ENCODE results near the gene PPP4R3B.

PPP4R3B gene

GRCh38 chr2:55519938-55520885, 97.2 kb downstream of the PPP4R3B start:
- TF ChIP-seq POLR2A (IDR thresholded peaks at IDR 0.05; ENCODE audit: extremely low read depth, insufficient read length) (no peak), MYC (IDR thresholded peaks at IDR 0.05; ENCODE audit: low read depth, low read length) (no peak; the same call in 1 of the 2 replicates)
- TF ChIP-seq, protein P1, sequence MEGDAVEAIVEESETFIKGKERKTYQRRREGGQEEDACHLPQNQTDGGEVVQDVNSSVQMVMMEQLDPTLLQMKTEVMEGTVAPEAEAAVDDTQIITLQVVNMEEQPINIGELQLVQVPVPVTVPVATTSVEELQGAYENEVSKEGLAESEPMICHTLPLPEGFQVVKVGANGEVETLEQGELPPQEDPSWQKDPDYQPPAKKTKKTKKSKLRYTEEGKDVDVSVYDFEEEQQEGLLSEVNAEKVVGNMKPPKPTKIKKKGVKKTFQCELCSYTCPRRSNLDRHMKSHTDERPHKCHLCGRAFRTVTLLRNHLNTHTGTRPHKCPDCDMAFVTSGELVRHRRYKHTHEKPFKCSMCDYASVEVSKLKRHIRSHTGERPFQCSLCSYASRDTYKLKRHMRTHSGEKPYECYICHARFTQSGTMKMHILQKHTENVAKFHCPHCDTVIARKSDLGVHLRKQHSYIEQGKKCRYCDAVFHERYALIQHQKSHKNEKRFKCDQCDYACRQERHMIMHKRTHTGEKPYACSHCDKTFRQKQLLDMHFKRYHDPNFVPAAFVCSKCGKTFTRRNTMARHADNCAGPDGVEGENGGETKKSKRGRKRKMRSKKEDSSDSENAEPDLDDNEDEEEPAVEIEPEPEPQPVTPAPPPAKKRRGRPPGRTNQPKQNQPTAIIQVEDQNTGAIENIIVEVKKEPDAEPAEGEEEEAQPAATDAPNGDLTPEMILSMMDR (IDR thresholded peaks at IDR 0.05; ENCODE audit: low read depth, low read length), result no peak
- TF ChIP-seq, protein P2, sequence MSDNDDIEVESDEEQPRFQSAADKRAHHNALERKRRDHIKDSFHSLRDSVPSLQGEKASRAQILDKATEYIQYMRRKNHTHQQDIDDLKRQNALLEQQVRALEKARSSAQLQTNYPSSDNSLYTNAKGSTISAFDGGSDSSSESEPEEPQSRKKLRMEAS (IDR thresholded peaks at IDR 0.05; ENCODE audit: low read depth, low read length), result no peak
- peak overlapping the region; percentile 87 for H3K4me3 ChIP-seq (ENCODE audit: low read depth, low read length)
- peak; percentile 53 for DNase-seq (ENCODE audit: low read depth)

GRCh38 chr2:55518841-55519165, 98.6 kb downstream of the PPP4R3B start:
- TF ChIP-seq MYC (IDR thresholded peaks at IDR 0.05; ENCODE audit: low read depth, low read length), result no peak
- TF ChIP-seq, protein P2 (IDR thresholded peaks at IDR 0.05; ENCODE audit: low read depth, low read length), result no peak
- peak; percentile 6 for TF ChIP-seq POLR2A (IDR thresholded peaks at IDR 0.05; ENCODE audit: extremely low read depth, insufficient read length)
- TF ChIP-seq, protein P1 (IDR thresholded peaks at IDR 0.05; ENCODE audit: low read depth, low read length), result no peak
- DNase-seq (ENCODE audit: low read depth), result peak; percentile 60
- peak overlapping the region; percentile 87 for H3K4me3 ChIP-seq (ENCODE audit: low read depth, low read length)

DNA sequence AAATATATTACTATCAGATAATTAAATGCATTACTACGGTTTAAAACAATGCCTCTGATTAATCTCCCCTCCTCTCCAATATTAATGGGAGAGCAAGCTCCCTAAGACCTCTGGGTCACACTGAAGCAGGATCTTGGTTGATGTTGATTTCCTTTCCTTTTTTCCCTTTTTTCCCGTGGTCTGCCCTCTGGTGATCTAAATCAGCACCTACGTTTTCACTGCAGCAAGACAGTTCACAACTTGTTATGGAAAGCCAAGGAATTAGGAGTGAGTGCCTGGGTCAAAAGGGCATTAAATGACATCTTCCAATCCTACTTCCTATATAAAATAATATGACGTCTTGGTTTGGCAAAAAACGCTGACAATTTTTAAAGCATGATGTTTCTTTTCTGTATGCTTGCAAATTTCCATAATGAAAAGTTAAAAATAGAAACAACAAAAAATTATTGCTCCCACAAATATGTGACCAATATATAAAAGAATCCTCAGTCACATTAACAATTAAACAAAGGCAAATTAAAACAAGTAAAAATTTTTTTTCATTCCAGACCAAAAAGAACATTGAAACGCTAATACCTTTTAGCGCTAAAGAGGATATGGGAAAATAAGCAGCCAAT, 105.8 kb downstream of the PPP4R3B start:
- peak; percentile 53 for DNase-seq (ENCODE audit: low read depth)
- TF ChIP-seq, protein P1 (IDR thresholded peaks at IDR 0.05; ENCODE audit: low read depth, low read length), result peak; percentile 46
- no peak for TF ChIP-seq MYC (IDR thresholded peaks at IDR 0.05; ENCODE audit: low read depth, low read length)
- H3K4me3 ChIP-seq (ENCODE audit: low read depth, low read length), result no peak overlapping the region

GRCh38 chr2:55502590-55503141, 114.8 kb downstream of the PPP4R3B start:
- no peak for DNase-seq (ENCODE audit: low read depth)
- TF ChIP-seq, protein P2 (IDR thresholded peaks at IDR 0.05; ENCODE audit: low read depth, low read length), result no peak
- TF ChIP-seq POLR2A (IDR thresholded peaks at IDR 0.05; ENCODE audit: extremely low read depth, insufficient read length) (no peak), MYC (IDR thresholded peaks at IDR 0.05; ENCODE audit: low read depth, low read length) (no peak)
- TF ChIP-seq, protein P1 (IDR thresholded peaks at IDR 0.05; ENCODE audit: low read depth, low read length), result no peak
- H3K4me3 ChIP-seq (ENCODE audit: low read depth, low read length), result no peak overlapping the region

DNA sequence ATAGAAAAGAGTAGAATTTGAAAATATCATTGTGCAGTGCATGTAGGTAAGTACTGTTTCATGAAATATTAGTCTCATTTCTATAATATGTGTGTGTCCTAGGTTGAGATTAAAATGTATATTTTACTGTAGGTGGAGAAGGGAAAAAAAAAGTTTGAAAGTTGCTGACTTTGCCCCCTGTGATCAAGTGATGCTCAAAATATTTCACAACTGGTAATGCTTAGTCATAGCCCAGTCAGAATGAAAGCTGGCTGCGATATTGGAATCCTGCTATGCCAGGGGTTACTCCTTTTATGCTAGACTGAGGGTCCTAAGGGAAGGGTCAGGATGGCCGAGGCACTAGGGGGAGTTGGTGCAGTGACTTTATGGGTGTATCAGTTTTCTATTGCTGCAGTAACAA, 117.4 kb downstream of the PPP4R3B start:
- TF ChIP-seq, protein P2 (IDR thresholded peaks at IDR 0.05; ENCODE audit: low read depth, low read length), result no peak
- TF ChIP-seq MYC (IDR thresholded peaks at IDR 0.05; ENCODE audit: low read depth, low read length) (no peak), POLR2A (IDR thresholded peaks at IDR 0.05; ENCODE audit: extremely low read depth, insufficient read length) (no peak)
- TF ChIP-seq, protein P1 (IDR thresholded peaks at IDR 0.05; ENCODE audit: low read depth, low read length), result no peak
- peak; percentile 48 for DNase-seq (ENCODE audit: low read depth)
- H3K4me3 ChIP-seq (ENCODE audit: low read depth, low read length), result no peak overlapping the region

Data from NB4 (cell line).